ENCODE results near the gene RPSA.

- TF ChIP-seq CTCF (optimal IDR thresholded peaks at IDR 0.05 in 1 of 3, IDR thresholded peaks at IDR 0.05 in 1 of 3, conservative IDR thresholded peaks at IDR 0.05 in 1 of 3; ENCODE audit: extremely low read depth in 1 of 3, insufficient read depth in 2 of 3, low read length in 3 of 3) (peak; percentile 15 to 58 (median 42)), EZH2 (IDR thresholded peaks at IDR 0.05; ENCODE audit: low read length) (no peak)
These were observed 37.0 kb downstream of the RPSA start for GRCh38 chr3:39443530-39443929.
